Fibroblast of the aortic adventitia (primary cell): ENCODE results near the gene ARHGAP31. TPM values are rescaled to one million over a fixed set of nuclear protein-coding genes. Genes with fewer than 3 reads are reported as not detected.

Source experiments
- DNase-seq: peaks from one replicate; pipeline ENCODE4 v3.0.0-alpha.2; 2010; ENCODE audit warnings: low read depth
- H3K4me3 ChIP-seq: 2 replicates; pipeline ENCODE4 v1.5.1; 2011; ENCODE audit warnings: low read depth, mild to moderate bottlenecking, control low read depth, low read length, moderate library complexity
- small RNA-seq: library from RNA; depleted of rRNA; stranded (forward); fragments of <200 nt; gene quantifications from one replicate; pipeline ENCODE3, GENCODE V24; 2012
- total RNA-seq: library from RNA; depleted of rRNA; stranded (reverse); fragments of >200 nt; gene quantifications from 2 replicates; pipeline ENCODE4 v1.2.3, GENCODE V29; 2012; ENCODE audit warnings: low replicate concordance
- TF ChIP-seq, protein P1 (sequence below): IDR thresholded peaks from 2 replicates; pipeline ENCODE4 v1.5.1; 2011; ENCODE audit warnings: mild to moderate bottlenecking, low read length, control low read depth, inconsistent platforms; ENCODE audit not compliant: insufficient read depth

The ARHGAP31 gene
- total RNA-seq, 1 donor, result 11.4 TPM

DNA sequence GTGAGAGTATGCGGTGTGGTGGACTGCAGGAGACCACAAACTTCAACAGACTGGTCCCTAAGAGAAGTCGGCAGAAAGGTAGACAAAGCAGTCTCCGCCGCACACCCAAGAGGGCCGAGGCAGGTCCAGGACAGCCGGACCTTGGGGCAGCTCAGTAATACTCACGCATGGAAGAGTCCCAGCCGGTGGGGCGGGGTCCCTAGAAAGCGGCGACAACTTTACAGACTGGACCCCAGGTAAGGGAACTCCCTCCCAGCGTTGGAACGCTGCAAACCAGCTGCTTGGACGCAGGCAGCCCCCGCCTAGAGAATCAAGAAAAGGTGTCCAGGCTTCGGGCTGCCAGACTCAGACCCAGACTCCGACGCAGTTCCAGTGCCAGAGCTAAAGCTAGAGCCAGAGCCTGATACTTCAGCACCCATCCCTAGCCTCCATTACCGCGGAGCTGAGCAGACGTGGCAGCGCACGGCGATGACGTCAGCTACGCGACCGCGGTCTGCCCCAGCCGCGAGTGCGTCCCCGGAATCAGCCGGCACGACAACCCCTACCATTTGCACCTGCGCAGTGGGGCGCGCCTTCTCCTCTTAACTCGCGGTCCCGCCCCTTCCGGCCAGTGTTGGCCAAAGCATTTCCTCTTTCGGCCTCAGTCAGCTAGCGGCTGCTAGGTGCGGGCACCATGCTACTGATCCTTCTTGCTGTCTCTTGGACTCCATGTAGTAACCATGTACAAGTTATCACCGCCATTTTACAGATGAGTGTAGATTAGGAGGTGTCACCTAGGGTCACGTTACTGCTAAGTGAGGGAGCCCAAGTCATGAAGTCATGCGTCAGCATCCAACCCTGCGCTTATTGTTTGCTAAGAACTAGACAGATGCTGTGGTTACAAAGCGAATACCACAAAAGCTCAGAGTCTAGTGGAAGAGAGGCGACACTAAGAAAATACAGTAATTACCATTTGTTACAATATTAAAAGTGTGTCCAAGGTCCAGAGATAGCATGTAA lies 169.3 kb downstream of the ARHGAP31 start, which contains the start of gene TMEM39A:
TSS of gene TMEM39A (minus strand) at position 445 of the 999 bp plus-strand sequence. CDS start 1,541 bp downstream, outside the sequence.
- TF ChIP-seq, protein P1, sequence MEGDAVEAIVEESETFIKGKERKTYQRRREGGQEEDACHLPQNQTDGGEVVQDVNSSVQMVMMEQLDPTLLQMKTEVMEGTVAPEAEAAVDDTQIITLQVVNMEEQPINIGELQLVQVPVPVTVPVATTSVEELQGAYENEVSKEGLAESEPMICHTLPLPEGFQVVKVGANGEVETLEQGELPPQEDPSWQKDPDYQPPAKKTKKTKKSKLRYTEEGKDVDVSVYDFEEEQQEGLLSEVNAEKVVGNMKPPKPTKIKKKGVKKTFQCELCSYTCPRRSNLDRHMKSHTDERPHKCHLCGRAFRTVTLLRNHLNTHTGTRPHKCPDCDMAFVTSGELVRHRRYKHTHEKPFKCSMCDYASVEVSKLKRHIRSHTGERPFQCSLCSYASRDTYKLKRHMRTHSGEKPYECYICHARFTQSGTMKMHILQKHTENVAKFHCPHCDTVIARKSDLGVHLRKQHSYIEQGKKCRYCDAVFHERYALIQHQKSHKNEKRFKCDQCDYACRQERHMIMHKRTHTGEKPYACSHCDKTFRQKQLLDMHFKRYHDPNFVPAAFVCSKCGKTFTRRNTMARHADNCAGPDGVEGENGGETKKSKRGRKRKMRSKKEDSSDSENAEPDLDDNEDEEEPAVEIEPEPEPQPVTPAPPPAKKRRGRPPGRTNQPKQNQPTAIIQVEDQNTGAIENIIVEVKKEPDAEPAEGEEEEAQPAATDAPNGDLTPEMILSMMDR, result peak; percentile 15
- H3K4me3 ChIP-seq, result peak within 1 kb of the TSS; percentile 98
- peak; percentile 98 for DNase-seq

DNA sequence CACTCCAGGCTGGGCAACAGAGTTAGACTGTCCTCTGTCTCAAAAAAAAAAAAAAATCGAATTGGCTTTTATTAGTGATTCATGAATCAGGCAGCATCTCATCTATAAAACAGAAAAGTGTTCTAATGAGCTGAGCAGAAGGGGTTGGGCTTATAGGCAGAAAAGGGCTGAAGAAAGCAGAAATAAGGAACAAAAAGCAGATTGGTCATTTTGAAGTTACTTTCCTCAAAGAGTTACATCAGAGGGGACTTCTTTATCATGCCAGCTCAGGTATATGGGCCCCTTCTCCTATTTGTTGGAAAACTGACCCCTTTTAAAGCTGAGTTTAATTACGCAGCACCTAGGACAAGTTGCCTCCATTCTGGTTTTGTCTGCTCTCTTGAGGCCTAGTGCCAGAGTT lies 173.9 kb downstream of the ARHGAP31 start:
- DNase-seq, result no peak
- TF ChIP-seq, protein P1, result no peak
- no peak overlapping the region for H3K4me3 ChIP-seq

DNA sequence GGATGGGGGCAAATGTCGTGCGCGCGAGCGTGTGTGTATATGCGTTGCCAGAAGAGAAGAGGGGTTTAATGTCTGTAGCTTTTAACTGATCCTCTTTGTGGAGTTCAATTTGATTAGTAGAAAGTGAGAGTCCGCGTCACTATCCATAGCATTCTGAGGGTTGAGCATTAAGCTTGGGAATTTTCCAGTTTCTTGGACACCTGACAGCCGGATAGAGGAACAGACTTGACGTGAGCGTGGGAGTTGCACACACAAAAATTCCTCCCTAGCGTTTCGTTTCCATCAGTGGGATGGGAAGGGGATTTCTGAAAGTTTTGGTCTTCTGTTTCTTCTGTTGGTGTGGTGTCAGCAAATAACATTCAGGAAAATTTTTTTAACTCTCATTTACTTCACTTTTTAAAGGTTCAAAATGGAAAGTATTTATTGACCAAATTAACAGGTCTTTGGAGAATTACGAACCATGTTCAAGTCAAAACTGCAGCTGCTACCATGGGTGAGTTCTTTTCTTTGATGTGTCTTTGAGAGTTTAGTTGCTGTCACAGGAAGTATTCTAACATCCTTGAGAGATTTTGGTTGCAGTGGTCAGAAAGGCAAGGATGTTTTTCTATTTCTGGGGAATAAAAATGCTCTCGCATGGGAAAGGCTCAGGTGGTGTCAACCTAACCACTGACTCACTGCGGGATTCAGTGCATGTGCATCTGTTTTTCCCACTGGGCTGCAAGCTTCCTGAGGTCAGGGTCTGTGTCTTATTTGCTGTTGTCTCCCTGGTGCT lies 175.4 kb downstream of the ARHGAP31 start:
- TF ChIP-seq, protein P1, result no peak
- peak overlapping the region; percentile 92 for H3K4me3 ChIP-seq
- DNase-seq, result peak; percentile 43

Small RNA genes within 50 kb of the gene (small RNA-seq; reads per million reads assigned to genes)
- gene RNU6-1127P, result not detected

Other genes starting within 250 kb of the ARHGAP31 start
- not detected in 2 replicates for gene TEX55, start 148.2 kb upstream of the ARHGAP31 start, total RNA-seq
- gene UPK1B, start 120.8 kb upstream of the ARHGAP31 start, total RNA-seq, result 0.09 TPM in 1 of 2 replicates, not detected in the other
- gene B4GALT4, start 53.5 kb upstream of the ARHGAP31 start, total RNA-seq, result 22.4 and 41.3 TPM in 2 replicates
- 56.7 and 68.7 TPM in 2 replicates for gene TMEM39A, start 169.2 kb downstream of the ARHGAP31 start, total RNA-seq
- gene POGLUT1, start 174.6 kb downstream of the ARHGAP31 start, total RNA-seq, result 6.1 and 23.0 TPM in 2 replicates
- gene TIMMDC1, start 204.2 kb downstream of the ARHGAP31 start, total RNA-seq, result 65.6 and 134 TPM in 2 replicates